KBM-7 (cell line): ENCODE results near the gene PDXDC1.
"Not testable (repeated sequence)": the region's sequence is repeated elsewhere in the genome, so short reads cannot be mapped to it uniquely, and the experiment has no call there.

Experiments used
- DNase-seq: peaks from one replicate; pipeline ENCODE4 v3.0.0-alpha.2; 2015
- in situ Hi-C: fragments of 300-500 bp; cut with MboI; formaldehyde crosslinking; loops from 2 replicates; pipeline ENCODE4 v1.14.3; 2020; ENCODE audit warnings: low sequenced_read_pairs, low pct_unique_long_range_greater_than_20kb, mixed read lengths

PDXDC1 gene, protein sequence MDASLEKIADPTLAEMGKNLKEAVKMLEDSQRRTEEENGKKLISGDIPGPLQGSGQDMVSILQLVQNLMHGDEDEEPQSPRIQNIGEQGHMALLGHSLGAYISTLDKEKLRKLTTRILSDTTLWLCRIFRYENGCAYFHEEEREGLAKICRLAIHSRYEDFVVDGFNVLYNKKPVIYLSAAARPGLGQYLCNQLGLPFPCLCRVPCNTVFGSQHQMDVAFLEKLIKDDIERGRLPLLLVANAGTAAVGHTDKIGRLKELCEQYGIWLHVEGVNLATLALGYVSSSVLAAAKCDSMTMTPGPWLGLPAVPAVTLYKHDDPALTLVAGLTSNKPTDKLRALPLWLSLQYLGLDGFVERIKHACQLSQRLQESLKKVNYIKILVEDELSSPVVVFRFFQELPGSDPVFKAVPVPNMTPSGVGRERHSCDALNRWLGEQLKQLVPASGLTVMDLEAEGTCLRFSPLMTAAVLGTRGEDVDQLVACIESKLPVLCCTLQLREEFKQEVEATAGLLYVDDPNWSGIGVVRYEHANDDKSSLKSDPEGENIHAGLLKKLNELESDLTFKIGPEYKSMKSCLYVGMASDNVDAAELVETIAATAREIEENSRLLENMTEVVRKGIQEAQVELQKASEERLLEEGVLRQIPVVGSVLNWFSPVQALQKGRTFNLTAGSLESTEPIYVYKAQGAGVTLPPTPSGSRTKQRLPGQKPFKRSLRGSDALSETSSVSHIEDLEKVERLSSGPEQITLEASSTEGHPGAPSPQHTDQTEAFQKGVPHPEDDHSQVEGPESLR

DNA sequence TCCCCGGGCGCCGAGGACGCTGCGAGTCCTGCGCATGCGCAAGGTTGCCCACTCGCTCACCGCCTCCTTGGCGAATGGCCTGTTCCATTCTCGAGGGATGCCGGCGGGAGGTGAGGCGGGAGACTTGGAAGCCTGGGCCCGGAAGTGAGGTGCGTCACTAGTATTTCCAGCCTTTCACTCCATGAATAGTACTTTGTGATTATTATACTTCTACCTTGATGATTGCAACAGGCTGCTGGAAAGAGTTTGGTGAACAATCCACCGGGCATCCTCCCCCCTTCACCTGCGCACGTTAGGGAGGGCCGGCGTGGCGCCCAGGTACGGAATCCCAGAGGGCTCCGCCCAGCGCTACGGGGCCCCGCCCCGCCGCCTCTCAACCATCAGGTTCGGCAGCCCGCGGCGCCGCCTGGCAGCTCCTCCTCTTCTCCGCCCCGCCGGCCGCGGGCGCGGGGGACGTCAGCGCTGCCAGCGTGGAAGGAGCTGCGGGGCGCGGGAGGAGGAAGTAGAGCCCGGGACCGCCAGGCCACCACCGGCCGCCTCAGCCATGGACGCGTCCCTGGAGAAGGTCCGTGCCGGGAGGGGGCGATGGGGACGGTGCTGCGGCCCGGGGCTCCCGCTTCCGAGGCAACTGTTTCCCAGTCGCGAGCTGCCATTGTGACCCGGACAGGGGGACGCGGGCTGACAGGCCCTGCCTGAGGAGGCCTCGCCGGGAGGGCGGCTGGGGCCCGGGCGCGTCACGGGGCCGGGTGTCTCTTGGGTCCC is at the start of gene PDXDC1:
Gene PDXDC1, plus strand, starts transcription at position 371 of the 762 bp plus-strand sequence. Its CDS starts 174 bp downstream, at position 545.
- peak; percentile 88 for DNase-seq
- in situ Hi-C loops = not testable (repeated sequence)

DNA sequence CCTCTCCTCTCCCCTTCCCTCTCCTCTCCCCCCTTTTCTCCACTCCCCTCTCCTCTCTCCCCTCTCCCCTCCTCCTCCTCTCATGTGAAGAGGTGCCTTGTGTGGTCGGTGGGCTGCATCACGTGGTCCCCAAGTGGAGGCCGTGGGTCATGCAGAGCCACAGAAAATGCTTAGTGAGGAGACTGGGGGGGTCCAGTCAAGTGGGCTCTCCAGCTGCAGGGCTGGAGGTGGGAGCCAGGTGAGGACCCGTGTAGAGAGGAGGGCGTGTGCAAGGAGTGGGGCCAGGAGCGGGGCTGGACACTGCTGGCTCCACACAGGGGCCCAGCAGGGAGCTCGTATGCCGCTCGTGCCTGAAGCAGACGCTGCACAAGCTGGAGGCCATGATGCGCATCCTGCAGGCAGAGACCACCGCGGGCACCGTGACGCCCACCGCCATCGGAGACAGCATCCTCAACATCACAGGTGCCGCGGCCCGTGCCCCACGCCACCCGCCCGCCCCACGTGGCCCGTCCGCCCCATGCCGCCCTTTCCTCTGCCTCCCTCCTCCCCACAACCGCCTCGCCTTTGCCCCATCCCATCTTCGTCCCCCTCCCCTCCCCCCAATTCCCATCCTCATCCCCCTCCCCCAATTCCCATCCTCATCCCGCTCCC is 46.6 kb upstream of the PDXDC1 start:
- in situ Hi-C loops = not testable (repeated sequence)
- DNase-seq = peak; percentile 3

DNA sequence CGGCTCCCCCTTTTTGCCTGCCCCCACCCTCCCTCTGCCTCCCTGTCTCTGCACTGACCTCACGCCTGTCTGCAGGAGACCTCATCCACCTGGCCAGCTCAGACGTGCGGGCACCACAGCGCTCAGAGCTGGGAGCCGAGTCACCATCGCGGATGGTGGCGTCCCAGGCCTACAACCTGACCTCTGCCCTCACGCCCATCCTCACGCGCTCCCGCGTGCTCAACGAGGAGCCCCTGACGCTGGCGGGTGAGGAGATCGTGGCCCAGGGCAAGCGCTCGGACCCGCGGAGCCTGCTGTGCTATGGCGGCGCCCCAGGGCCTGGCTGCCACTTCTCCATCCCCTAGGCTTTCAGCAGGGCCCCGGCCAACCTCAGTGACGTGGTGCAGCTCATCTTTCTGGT is 45.6 kb upstream of the PDXDC1 start:
- in situ Hi-C loops = not testable (repeated sequence)

DNA sequence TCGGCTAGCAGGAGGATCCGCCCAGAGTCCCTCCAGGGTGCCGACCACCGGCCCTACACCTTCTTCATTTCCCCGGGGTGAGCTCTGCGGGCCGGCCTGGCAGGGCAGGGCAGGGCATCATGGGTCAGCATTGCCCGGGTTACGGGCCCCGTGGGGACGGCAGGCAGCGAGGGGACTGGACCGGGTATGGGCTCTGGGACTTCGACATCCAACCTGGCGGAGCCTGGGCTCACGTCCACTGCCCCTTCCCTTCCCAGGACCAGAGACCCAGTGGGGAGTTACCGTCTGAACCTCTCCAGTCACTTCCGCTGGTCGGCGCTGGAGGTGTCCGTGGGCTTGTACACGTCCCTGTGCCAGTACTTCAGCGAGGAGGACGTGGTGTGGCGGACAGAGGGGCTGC is 44.6 kb upstream of the PDXDC1 start:
- in situ Hi-C loops, DNase-seq: not testable (repeated sequence)

More for the DNA sequence above, 45.6 kb upstream of the PDXDC1 start:
- not testable (repeated sequence) for DNase-seq

DNA sequence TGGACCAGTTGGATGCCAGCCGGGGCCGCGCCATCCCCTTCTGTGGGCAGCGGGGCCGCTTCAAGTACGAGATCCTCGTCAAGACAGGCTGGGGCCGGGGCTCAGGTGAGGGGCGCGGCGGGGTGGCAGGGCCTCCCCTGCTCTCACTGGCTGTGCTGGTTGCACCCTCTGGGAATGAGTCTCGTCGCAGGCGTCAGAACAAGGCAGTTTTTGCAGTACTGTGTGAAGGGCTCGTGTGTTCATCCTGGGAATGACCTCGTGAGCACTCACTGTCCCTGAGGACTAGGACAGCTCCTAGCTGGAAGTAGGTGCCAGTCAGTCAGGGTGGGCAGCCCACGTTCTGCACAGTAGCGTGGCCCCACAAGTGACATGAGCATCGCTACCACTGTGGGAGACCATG is 43.9 kb upstream of the PDXDC1 start:
- in situ Hi-C loops, DNase-seq: not testable (repeated sequence)

DNA sequence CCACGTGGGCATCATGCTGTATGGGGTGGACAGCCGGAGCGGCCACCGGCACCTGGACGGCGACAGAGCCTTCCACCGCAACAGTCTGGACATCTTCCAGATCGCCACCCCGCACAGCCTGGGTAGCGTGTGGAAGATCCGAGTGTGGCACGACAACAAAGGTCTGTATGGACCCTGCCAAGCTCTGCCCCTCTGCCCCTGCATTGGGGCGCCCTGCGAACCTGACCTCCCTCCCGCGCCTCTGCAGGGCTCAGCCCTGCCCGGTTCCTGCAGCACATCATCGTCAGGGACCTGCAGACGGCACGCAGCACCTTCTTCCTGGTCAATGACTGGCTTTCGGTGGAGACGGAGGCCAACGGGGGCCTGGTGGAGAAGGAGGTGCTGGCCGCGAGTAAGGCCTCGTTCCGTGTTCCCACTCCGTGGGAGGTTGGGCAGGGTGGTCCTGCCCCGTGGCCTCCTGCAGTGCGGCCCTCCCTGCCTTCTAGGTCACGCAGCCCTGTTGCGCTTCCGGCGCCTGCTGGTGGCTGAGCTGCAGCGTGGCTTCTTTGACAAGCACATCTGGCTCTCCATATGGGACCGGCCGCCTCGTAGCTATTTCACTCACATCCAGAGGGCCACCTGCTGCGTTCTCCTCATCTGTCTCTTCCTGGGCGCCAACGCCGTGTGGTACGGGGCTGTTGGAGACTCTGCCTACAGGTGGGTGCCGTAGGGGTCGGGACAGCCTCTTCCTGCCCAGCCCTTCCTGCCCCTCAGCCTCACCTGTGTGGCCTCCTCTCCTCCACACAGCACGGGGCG is 42.0 kb upstream of the PDXDC1 start:
- in situ Hi-C loops, DNase-seq: not testable (repeated sequence)

DNA sequence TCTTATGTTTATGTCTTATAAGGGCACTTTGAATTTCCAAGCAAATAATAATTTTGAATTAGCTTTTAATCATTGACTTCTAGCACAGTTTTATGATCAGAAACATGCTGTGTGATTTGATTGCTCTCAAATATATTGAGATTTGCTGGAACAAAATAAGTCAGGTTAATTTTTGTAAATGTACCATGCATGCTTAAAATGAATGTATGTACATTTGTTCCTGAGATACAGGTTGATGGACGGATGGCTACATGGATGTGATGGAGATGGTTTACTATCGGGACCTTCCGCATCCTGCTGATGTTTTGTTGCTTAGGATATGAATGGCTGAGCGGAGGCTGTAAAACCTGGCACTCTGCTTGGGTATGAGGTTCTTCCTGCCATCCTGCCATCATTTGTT is 37.7 kb upstream of the PDXDC1 start, which contains the start of gene NPIPA1:
Gene NPIPA1, plus strand, starts transcription at position 301 of the 400 bp plus-strand sequence. Its CDS starts 0 bp downstream, at position 301.
- DNase-seq, in situ Hi-C loops: not testable (repeated sequence)

DNA sequence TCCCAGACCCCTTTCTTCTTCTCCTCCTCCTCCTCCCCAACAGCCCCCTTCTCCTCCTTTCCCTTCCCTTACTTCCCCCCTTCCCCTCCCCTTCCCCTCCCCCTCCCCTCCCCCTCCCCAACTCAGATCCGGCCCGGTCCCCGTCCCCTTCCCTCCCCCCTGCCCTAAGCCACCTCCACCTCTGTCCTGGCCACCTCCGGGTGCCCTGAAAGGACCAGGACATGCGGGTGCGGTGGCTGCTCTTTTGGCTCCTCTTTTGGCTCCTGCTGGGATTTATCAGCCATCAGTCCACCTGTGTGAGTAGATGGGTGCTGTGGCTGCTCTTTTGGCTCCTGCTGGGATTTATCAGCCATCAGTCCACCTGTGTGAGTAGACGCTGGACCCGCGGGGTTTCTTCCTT is 36.8 kb upstream of the PDXDC1 start:
- in situ Hi-C loops, DNase-seq: not testable (repeated sequence)

DNA sequence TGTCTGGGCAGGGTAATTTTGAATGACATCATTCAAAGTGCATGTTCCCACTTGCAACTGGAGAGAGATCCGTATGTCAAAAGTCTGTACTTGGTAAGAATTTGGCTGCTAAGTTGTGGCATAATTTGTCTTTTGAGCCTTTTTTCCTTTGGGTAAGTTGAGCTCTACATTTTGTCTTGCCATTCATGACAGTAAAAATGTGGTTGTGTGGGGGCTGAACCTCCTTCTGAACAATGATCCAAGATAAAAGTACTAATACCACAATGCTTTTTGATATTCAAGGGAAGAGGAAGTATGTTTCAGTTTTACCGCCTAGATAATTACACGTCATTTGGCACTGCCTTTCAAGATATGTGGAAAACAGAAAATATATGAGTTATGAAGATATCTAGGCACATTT is 32.1 kb upstream of the PDXDC1 start:
- DNase-seq, in situ Hi-C loops: not testable (repeated sequence)

DNA sequence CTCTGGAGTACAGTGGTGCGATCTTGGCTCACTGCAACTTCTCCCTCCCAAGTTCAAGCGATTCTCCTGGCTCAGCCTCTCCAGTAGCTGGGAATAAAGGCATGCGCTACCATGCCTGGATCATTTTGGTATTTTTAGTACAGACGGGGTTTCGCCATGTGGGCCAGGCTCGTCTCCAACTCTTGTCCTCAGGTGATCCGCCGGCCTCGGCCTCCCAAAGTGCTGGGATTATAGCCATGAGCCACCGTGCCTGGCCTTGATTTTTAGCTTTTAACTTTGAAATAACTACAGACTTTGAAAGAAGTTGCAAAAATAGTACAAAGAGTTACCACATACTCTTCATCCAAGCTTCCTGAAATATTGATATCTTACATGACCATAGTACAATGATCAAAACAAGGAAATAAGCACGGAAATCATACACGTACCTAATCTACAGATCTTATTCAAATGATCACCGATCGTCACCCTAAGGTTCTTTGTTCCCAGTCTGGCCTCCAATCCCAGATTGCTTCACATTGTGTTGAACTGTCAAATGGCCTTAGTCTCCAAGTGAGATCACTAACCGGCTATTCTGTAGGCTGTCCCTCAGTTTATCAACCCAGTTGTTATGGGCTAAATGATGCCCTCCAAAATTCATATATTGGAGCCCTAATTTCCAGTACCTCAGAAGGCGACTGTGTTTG is 19.1 kb upstream of the PDXDC1 start:
- no peak for DNase-seq
- in situ Hi-C loops = no loop called here

DNA sequence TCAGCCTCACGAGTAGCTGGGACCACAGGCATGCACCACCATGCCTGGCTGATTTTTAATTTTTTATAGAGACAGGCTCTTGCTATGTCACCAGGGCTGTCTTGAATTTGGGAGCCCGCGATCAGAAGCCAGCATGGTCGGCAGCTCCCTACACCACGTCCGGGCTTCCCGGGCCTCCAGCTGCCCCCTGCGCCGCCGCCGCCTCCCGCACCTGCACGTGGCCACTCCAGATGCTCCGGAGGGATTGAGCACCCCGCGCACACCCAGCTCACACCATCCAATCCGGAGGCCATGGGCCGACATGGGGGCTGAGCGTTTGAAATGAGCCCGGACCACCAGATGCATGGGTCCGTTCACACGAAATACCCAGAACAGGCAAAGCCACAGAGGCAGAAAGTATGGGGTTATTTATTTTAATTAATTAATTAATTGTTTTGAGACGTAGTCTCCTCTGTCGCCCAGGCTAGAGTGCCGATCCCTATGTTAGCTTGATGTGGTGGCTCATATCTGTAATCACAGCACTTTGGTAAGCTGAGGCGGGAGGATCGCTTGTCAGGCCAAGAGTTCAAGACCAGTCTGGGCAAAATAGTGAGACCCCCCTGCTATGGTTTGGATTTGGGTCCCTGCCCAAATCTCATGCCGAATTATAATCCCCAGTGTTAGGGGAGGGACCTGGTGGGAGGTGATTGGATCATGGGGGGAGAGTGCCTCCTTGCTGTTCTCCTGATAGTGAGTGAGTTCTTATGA is 17.1 kb upstream of the PDXDC1 start:
- DNase-seq = no peak
- in situ Hi-C loops = no loop called here

DNA sequence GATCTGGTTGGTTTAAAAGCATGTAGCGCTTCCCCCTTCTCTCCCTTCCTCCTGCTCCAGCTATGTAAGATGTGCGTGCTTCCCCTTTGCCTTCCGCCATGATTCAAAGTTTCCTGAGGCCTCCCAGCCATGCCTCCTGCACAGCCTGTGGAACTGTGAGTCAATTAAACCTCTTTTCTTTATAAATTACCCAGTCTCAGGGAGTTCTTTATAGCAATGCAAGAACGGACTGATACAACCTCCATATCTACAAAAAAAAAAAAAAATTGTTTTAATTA is 16.6 kb upstream of the PDXDC1 start:
- peak; percentile 7 for DNase-seq
- in situ Hi-C loops = no loop called here

DNA sequence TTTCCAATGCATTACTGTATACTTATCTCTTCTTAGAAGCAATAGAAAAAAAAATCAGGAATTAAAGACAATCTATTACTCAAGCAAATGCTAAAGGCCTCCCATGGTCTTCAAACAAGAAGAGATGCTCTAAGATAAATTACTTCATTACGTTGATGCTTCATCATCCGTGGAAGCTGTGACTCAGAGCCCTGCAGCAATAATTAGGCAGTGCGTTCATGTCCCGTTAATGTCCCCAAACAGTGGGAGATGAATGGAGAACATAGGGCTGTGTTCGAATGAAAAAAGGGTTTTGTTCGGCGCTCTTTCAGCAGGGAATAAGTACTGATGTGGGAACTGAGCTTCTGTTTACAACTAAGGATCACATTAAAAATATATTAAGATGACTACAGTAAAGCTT is 15.9 kb upstream of the PDXDC1 start:
- in situ Hi-C loops = no loop called here
- DNase-seq = no peak

DNA sequence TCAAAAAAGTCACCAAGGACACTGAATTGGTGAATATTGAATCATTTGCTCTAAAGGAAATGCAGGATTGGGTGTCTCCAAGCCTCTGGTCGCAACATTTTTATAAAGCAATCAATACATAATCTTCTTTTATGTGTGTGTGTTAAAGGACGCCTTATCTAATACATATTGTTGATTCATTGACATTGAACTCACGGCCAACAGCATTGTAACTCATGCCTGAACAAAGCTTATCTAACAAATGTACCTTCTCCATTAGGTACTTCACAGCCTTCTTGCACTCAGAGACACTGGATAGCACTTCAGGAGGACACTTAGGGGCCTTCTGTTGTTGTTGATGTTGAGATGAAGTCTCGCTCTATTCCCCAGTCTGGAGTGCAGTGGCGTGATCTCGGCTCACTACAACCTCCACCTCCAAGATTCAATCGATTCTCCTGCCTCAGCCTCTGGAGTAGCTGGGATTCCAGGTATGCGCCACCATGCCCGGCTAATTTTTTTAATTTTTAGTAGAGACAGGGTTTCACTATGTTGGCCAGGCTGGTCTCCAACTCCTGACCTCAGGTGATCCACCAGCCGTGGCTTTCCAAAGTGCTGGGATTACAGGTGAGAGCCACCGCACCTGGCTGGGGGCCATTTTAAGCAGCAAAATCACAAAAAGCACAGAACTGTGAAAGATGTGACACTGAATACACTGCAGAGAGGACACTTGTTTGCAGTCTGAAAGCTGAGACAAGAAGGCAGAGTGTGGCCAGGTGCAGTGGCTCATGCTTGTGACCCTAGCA is 13.2 kb upstream of the PDXDC1 start:
- no peak for DNase-seq
- in situ Hi-C loops = no loop called here

DNA sequence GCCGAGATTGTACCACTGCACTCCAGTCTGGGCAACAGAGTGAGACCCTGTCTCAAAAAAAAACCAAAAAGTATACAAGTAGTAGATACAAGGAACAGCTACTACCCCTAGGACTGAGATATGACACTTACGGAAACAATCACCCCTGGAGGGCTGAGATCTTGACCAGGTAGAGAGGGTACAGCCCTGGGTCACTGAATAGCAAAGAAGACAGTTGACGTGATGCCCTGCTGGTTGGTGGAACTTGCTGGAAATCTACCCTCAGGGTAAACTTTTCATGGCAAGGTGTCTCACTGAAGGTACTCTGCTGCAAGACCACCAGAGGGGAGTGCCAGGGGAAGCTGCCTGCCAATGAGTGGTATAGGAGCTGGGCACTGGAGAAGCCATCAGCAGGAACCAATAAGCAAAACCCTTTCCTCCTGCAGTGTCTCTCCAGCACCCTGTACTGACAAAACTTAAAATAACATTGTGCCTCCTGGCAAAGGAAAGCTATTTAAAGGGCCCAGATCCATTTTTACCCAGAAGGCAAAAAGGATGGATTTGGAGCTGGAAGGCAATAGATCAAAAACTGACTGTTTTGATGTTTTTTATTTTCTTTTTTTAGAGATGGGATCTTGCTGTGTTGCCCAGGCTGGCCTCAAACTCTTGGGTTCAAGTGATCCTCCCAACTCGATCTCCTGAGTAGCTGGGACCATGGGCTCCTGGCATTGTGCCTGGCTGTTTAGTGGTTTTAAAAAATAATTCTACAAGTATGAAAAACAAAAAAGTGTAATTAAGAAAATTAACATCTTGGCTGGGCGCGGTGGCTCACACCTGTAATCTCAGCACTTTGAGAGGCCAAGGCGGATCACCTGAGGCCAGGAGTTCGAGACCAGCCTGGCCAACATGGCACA is 11.3 kb upstream of the PDXDC1 start:
- in situ Hi-C loops = no loop called here
- DNase-seq = no peak

DNA sequence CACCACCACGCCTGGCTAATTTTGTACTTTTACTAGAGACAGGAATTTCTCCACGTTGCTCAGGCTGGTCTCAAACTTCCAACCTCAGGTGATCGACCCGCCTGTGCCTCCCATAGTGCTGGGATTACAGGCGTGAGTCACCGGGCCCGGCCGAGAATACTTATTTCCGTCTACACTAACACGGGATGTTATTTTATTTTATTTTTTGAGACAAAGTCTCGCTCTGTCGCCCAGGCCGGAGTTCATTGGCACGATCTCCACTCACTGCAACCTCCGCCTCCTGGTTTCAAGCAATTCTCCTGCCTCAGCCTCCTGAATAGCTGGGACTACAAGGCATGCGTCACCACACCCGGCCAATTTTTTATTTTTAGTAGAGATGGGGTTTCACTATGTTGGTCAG is 9.5 kb upstream of the PDXDC1 start:
- DNase-seq = no peak
- in situ Hi-C loops = no loop called here
